NCI-H2196 (cell line): ENCODE measurements around the gene SLX4IP.
"Not testable (repeated sequence)": the region's sequence is repeated elsewhere in the genome, so short reads cannot be mapped to it uniquely, and the experiment has no call there.

ENCODE experiments used
- DNase-seq: peaks from one replicate; lab custom pipeline; 2025; ENCODE audit not compliant: unreplicated experiment; lab: John Stamatoyannopoulos, UW

Gene SLX4IP

GRCh38 chr20:10434832-10435812, at the start of gene SLX4IP:
Gene SLX4IP (plus strand): TSS chr20:10435305. CDS start chr20:10458205, 22,900 bp downstream.
- DNase-seq, result peak; percentile 94

- no peak for DNase-seq
Observed at GRCh38 chr20:10385850-10386544, 49.1 kb upstream of the SLX4IP start.

GRCh38 chr20:10387686-10388085, 47.4 kb upstream of the SLX4IP start:
- no peak for DNase-seq

- DNase-seq, result no peak
Observed at GRCh38 chr20:10388597-10388996, 46.5 kb upstream of the SLX4IP start.

GRCh38 chr20:10390709-10391108, 44.4 kb upstream of the SLX4IP start:
- no peak for DNase-seq

GRCh38 chr20:10394752-10395151, 40.4 kb upstream of the SLX4IP start:
- DNase-seq, result not testable (repeated sequence)

GRCh38 chr20:10398834-10399369, 36.2 kb upstream of the SLX4IP start:
- DNase-seq, result no peak

GRCh38 chr20:10402938-10403608, 32.0 kb upstream of the SLX4IP start:
- no peak for DNase-seq

- DNase-seq, result no peak
Observed at GRCh38 chr20:10404023-10404628, 31.0 kb upstream of the SLX4IP start.

GRCh38 chr20:10404959-10405530, 30.1 kb upstream of the SLX4IP start:
- no peak for DNase-seq

GRCh38 chr20:10408108-10408813, 26.8 kb upstream of the SLX4IP start:
- DNase-seq, result no peak

GRCh38 chr20:10411673-10412072, 23.4 kb upstream of the SLX4IP start:
- no peak for DNase-seq

- no peak for DNase-seq
Observed at GRCh38 chr20:10412591-10413408, 22.3 kb upstream of the SLX4IP start.

GRCh38 chr20:10415013-10415650, 20.0 kb upstream of the SLX4IP start:
- DNase-seq, result no peak

GRCh38 chr20:10417218-10417617, 17.9 kb upstream of the SLX4IP start:
- not testable (repeated sequence) for DNase-seq

GRCh38 chr20:10419550-10420133, 15.5 kb upstream of the SLX4IP start:
- no peak for DNase-seq

GRCh38 chr20:10423735-10424134, 11.4 kb upstream of the SLX4IP start:
- no peak for DNase-seq

GRCh38 chr20:10427060-10427692, 7.9 kb upstream of the SLX4IP start:
- DNase-seq, result peak; percentile 65
